Measurements from ENCODE around the gene MEIKIN.

DNA sequence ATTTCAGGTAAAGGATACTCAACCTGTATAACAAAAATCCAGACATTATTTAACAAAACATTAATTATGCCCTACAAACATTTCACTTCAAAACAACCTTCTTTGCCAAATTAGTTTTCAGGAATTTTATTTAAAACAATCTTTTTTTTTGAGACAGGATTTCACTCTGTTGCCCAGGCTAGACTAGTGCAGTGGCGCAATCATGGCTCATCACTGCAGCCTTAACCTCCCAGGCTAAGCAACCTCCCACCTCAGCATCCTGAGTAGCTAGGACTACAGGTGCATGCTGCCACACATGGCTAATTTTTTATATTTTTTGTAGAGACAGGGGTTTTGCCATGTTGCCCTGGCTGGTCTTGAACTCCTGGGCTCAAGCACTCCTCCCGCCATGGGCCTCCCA lies 152.6 kb downstream of the MEIKIN start:
- TF ChIP-seq CTCF (IDR thresholded peaks at IDR 0.05; ENCODE audit: low read depth, low read length) = no peak
- no peak for TF ChIP-seq EZH2phosphoT487 (IDR thresholded peaks at IDR 0.05; ENCODE audit: low read depth)
